WI38 (cell line): ENCODE measurements around the gene ZNF423.

Experiments
- H3K4me3 ChIP-seq: 2 replicates; pipeline ENCODE4 v1.5.1; 2011; ENCODE audit warnings: low read depth, mild to moderate bottlenecking, control low read depth, low read length
- TF ChIP-seq, protein P1 (sequence below): IDR thresholded peaks from 2 replicates; pipeline ENCODE4 v1.5.1; 2012; ENCODE audit warnings: low read depth, mild to moderate bottlenecking, control low read depth, low read length

The ZNF423 gene

DNA sequence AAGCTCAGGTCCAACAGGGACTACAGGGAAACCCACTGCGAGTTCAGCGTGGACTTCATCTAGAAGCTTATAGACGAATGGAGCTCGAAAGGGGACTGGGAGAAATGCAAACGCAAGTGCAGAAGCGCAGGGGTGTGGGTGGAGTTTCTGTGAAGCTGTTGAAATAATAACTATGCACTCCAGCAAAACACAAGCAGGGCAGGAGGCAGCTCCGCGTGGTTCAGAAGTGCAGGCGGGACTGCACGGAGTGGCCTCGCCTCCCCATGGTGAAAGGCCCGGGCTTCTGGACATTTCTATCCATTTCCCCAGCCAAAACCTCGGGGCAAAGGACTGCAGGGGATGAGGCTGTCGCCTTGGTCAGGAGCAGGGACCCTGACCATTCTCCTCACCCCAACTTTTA, 74.5 kb downstream of the ZNF423 start:
- no peak overlapping the region for H3K4me3 ChIP-seq
- TF ChIP-seq, protein P1, sequence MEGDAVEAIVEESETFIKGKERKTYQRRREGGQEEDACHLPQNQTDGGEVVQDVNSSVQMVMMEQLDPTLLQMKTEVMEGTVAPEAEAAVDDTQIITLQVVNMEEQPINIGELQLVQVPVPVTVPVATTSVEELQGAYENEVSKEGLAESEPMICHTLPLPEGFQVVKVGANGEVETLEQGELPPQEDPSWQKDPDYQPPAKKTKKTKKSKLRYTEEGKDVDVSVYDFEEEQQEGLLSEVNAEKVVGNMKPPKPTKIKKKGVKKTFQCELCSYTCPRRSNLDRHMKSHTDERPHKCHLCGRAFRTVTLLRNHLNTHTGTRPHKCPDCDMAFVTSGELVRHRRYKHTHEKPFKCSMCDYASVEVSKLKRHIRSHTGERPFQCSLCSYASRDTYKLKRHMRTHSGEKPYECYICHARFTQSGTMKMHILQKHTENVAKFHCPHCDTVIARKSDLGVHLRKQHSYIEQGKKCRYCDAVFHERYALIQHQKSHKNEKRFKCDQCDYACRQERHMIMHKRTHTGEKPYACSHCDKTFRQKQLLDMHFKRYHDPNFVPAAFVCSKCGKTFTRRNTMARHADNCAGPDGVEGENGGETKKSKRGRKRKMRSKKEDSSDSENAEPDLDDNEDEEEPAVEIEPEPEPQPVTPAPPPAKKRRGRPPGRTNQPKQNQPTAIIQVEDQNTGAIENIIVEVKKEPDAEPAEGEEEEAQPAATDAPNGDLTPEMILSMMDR, result no peak

DNA sequence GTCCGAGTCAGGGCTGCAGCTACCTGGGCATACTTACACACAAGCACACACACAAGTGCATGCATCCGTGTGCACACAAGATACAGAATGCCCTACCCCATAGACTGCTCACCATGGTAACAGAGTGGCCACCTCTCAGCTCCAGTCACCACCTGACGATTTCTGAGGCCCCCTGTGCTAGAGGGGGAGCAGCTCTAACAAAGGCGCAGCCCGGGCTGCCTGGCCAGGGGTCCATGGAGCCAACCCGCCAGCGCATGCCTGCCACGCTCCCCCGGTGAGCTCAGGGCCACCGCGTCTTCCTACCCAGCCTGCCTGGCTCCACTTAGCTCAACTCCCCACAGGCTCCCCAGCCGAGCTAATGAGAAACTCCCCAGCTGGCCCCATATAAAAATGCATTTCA, 75.5 kb downstream of the ZNF423 start:
- TF ChIP-seq, protein P1, result no peak
- no peak overlapping the region for H3K4me3 ChIP-seq

DNA sequence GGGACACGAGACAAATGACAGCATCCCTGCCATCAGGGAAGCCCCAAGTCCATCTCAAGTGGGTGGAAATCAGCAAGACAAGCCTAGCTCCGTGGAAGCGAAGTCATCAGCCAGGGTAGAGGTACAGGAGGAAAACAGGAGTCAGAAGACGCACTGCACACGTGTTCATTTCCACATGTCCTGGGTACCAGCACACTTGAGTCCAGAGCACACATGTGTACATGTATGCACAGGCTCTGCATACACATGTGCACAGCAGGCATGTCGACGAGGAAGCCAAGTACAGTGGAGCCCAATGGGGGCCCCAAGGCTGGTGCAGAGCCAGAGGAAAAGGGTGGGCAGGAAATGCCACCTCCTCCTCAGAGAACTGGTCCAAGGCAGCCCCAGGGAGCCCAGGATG, 75.9 kb downstream of the ZNF423 start:
- TF ChIP-seq, protein P1, result no peak

DNA sequence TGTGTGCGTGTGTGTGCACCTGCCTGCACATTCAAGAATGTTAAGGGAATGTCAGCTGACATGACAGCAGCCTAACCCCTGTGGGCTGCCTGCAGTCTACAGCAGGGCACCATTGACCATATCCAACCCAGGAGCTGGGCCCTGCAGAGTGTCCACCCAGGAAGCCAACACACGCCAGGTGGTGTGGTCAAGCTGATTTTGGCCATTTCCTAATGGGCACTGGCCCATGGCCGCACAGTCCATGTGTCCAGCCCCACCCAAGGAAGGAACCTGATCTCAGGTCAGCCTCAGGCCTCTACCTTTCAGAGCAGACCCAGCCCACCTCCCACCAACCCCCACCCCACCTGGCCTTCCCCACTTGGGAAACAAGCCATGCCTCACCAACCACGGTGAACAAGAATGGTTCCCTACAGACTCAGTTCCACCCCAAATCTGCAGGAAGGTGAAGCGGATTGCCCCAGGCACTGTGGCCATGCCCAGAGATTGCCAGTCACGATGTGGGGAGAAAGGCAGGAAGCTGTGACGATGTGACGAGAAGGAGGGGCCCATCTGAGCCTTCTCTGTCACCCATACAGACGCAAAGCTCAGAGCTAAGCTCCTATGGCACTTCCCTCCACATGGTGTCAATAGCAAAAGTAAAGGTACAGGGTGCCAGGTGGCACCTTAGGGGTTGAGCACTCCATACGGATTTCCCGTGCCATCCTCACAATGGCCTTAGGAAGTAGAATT, 77.5 kb downstream of the ZNF423 start:
- H3K4me3 ChIP-seq, result no peak overlapping the region
- TF ChIP-seq, protein P1, result no peak

More for the DNA sequence above, 75.9 kb downstream of the ZNF423 start:
- no peak overlapping the region for H3K4me3 ChIP-seq

DNA sequence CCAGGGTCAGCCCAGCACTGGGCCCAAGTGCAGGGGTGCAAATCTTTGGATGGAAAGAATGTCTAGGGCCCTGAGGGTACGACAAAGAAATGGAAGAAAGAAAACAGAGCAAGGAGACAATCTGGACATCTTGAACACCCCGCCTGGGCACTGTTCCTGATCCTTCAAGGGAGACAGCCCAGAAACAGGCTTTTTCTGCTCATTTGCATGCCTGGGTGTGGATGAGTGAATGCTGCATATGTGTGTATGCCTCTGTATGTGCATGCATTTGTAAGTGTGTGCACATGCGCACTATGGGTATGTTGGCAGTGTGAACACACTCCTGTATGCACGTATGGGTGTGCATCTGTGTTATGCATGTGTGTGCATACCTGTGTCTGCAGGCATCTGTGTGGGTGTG, 79.2 kb downstream of the ZNF423 start:
- TF ChIP-seq, protein P1, result no peak

DNA sequence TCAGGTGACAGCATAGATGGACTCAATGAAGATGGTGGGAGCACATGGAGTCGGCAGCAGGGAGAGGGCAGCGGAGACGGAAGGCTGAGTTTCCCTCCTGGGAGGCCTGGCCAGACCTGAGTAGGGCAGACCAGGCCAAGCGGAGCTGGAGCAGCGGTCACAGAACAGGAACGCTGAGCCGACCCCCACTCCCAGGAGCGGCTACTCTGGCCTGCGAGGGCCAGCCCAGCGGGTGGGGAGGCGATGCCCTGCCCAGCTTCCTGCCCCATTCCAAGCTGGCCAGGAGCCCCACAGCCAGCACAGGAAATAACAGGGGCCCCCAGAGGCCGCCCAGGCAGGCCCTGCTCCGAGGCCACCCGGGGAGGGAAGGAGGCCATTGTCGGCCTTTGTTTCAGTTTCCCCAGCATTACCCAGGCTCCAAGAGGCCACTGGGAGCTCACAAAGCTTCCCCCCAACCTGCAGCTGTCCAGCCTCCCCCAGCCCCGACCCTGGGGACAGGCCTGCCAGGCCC, 79.8 kb downstream of the ZNF423 start:
- TF ChIP-seq, protein P1, result no peak
- no peak overlapping the region for H3K4me3 ChIP-seq

More for the DNA sequence above, 79.2 kb downstream of the ZNF423 start:
- no peak overlapping the region for H3K4me3 ChIP-seq

DNA sequence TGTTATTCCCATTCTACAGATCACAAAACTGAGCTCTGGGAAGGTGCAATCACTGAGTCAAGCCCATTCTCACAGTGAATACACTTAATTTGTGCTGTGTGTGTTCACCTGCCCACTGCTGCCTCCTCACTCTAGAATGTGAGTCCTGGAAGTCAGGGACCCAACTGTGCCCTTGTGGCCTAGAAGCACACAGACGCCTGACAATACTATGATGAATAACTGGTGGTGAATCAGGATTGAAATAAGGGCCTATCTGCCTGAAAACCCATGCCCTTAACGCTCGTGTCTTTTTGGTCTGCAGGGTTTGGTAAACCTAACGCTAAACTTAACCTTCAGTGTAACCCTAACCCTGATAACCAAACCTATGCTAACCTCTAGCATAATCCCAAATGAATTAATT, 80.3 kb downstream of the ZNF423 start:
- TF ChIP-seq, protein P1, result no peak
- H3K4me3 ChIP-seq, result no peak overlapping the region
